CD4-positive, alpha-beta T cell treated with Interleukin-6 for 4 hours (primary cell): ENCODE measurements around the gene PLEKHG1.

Experiments used
- DNase-seq: peaks from one replicate; pipeline ENCODE4 v3.0.0-alpha.2; 2020; ENCODE audit warnings: mixed read lengths

The PLEKHG1 gene

DNA sequence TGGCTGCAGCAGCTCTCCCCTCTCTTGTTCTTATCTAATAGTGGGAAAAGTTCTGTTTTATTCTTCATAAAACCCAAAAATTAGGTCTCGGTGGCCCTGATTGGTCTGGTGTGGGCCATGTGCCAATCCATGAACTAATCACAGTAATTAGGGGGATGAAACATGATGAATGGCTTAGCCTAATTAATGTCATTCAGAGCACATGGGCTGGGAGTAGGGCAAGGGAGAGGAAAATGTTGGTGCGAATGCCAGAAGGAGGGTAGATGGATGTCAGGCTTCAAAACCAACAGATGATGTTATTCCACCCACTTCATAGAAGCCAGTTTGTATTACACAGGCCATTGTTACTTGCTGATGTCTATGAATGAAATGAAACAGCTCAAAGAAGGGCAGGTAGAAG is 46.5 kb downstream of the PLEKHG1 start:
- no peak for DNase-seq

DNA sequence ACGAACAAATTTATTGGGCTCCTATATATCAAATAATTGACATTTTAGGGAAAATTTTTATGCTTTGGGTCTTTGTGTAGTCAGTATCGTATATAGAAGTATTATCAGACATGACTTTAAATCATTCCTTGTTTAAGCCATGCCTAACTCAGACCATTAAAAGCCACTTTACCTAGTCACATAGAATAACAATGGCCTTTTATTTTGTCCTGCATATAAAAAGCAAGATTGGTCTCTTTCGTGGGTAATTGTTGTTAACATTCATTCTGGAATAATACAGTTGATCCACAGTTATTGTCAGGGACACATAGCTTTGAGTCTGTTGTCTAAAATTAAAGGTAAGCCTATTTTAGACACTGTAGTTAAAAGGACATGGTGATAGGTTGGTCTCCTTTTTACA is 47.4 kb downstream of the PLEKHG1 start:
- no peak for DNase-seq
